ENCODE data around the gene DCLK1. TPM values are rescaled to one million over a fixed set of nuclear protein-coding genes. Genes with fewer than 3 reads are reported as not detected.

DCLK1 gene
- total and polyA plus RNA-seq, 10 of the 15 experiments (the other 5 are each of a cell fraction or from before 2014, with no cell fraction given), result not detected

DNA sequence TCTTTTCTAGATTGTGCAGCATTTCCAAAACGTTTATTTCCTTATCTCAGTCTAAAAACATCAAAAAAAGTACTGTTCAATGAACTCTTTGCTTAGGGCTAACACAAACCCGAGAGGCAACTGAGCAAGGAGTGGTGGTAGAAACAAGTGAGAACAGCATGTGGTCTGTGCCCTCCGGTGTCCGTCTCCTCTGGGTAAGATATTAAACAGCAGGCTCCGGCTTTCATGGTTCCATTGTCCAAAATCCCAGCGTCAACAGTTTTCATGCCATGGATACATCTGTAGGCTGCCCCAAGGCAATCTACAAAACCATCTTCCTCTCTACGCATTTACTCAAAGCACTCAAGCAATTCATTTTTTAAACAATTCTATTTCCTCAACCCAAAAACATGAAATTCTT, 22.8 kb downstream of the DCLK1 start:
- BruUV-seq (replicated peaks), result no TSS peak
- POLR2A ChIA-PET, result no interaction called here
- TF ChIP-seq, protein P1, sequence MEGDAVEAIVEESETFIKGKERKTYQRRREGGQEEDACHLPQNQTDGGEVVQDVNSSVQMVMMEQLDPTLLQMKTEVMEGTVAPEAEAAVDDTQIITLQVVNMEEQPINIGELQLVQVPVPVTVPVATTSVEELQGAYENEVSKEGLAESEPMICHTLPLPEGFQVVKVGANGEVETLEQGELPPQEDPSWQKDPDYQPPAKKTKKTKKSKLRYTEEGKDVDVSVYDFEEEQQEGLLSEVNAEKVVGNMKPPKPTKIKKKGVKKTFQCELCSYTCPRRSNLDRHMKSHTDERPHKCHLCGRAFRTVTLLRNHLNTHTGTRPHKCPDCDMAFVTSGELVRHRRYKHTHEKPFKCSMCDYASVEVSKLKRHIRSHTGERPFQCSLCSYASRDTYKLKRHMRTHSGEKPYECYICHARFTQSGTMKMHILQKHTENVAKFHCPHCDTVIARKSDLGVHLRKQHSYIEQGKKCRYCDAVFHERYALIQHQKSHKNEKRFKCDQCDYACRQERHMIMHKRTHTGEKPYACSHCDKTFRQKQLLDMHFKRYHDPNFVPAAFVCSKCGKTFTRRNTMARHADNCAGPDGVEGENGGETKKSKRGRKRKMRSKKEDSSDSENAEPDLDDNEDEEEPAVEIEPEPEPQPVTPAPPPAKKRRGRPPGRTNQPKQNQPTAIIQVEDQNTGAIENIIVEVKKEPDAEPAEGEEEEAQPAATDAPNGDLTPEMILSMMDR (IDR thresholded peaks at IDR 0.05 in 2 of 3, conservative IDR thresholded peaks at IDR 0.05 in 1 of 3; ENCODE audit: control insufficient read depth in 2 of 3, extremely low read depth in 1 of 3, insufficient read depth in 1 of 3, low read depth in 3 of 3, low read length in 3 of 3), result no peak
- no peak for TF ChIP-seq ZNF274 (IDR thresholded peaks at IDR 0.05; ENCODE audit: insufficient read depth, insufficient read length)
- TF ChIP-seq, protein P2, sequence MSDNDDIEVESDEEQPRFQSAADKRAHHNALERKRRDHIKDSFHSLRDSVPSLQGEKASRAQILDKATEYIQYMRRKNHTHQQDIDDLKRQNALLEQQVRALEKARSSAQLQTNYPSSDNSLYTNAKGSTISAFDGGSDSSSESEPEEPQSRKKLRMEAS (IDR thresholded peaks at IDR 0.05; ENCODE audit: low read depth, low read length), result no peak
- TF ChIP-seq, protein P3, sequence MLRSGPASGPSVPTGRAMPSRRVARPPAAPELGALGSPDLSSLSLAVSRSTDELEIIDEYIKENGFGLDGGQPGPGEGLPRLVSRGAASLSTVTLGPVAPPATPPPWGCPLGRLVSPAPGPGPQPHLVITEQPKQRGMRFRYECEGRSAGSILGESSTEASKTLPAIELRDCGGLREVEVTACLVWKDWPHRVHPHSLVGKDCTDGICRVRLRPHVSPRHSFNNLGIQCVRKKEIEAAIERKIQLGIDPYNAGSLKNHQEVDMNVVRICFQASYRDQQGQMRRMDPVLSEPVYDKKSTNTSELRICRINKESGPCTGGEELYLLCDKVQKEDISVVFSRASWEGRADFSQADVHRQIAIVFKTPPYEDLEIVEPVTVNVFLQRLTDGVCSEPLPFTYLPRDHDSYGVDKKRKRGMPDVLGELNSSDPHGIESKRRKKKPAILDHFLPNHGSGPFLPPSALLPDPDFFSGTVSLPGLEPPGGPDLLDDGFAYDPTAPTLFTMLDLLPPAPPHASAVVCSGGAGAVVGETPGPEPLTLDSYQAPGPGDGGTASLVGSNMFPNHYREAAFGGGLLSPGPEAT (IDR thresholded peaks at IDR 0.05; ENCODE audit: low read depth), result no peak
- TF ChIP-seq, protein P4, sequence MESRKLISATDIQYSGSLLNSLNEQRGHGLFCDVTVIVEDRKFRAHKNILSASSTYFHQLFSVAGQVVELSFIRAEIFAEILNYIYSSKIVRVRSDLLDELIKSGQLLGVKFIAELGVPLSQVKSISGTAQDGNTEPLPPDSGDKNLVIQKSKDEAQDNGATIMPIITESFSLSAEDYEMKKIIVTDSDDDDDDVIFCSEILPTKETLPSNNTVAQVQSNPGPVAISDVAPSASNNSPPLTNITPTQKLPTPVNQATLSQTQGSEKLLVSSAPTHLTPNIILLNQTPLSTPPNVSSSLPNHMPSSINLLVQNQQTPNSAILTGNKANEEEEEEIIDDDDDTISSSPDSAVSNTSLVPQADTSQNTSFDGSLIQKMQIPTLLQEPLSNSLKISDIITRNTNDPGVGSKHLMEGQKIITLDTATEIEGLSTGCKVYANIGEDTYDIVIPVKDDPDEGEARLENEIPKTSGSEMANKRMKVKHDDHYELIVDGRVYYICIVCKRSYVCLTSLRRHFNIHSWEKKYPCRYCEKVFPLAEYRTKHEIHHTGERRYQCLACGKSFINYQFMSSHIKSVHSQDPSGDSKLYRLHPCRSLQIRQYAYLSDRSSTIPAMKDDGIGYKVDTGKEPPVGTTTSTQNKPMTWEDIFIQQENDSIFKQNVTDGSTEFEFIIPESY (IDR thresholded peaks at IDR 0.05), result no peak
- TF ChIP-seq EGR1 (IDR thresholded peaks at IDR 0.05; ENCODE audit: borderline replicate concordance in 1 of 2, low read depth in 2 of 2, low read length in 2 of 2), result no peak
- TF ChIP-seq, protein P5, sequence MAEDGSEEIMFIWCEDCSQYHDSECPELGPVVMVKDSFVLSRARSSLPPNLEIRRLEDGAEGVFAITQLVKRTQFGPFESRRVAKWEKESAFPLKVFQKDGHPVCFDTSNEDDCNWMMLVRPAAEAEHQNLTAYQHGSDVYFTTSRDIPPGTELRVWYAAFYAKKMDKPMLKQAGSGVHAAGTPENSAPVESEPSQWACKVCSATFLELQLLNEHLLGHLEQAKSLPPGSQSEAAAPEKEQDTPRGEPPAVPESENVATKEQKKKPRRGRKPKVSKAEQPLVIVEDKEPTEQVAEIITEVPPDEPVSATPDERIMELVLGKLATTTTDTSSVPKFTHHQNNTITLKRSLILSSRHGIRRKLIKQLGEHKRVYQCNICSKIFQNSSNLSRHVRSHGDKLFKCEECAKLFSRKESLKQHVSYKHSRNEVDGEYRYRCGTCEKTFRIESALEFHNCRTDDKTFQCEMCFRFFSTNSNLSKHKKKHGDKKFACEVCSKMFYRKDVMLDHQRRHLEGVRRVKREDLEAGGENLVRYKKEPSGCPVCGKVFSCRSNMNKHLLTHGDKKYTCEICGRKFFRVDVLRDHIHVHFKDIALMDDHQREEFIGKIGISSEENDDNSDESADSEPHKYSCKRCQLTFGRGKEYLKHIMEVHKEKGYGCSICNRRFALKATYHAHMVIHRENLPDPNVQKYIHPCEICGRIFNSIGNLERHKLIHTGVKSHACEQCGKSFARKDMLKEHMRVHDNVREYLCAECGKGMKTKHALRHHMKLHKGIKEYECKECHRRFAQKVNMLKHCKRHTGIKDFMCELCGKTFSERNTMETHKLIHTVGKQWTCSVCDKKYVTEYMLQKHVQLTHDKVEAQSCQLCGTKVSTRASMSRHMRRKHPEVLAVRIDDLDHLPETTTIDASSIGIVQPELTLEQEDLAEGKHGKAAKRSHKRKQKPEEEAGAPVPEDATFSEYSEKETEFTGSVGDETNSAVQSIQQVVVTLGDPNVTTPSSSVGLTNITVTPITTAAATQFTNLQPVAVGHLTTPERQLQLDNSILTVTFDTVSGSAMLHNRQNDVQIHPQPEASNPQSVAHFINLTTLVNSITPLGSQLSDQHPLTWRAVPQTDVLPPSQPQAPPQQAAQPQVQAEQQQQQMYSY (CRISPR knock-in tag; IDR thresholded peaks at IDR 0.05), result no peak
- TF ChIP-seq, protein P6, sequence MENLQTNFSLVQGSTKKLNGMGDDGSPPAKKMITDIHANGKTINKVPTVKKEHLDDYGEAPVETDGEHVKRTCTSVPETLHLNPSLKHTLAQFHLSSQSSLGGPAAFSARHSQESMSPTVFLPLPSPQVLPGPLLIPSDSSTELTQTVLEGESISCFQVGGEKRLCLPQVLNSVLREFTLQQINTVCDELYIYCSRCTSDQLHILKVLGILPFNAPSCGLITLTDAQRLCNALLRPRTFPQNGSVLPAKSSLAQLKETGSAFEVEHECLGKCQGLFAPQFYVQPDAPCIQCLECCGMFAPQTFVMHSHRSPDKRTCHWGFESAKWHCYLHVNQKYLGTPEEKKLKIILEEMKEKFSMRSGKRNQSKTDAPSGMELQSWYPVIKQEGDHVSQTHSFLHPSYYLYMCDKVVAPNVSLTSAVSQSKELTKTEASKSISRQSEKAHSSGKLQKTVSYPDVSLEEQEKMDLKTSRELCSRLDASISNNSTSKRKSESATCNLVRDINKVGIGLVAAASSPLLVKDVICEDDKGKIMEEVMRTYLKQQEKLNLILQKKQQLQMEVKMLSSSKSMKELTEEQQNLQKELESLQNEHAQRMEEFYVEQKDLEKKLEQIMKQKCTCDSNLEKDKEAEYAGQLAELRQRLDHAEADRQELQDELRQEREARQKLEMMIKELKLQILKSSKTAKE (IDR thresholded peaks at IDR 0.05; ENCODE audit: low read depth, poor library complexity, severe bottlenecking), result no peak
- no peak for TF ChIP-seq CBX5 (IDR thresholded peaks at IDR 0.05; ENCODE audit: low read depth)
- no peak for TF ChIP-seq NR2C2 (IDR thresholded peaks at IDR 0.05; ENCODE audit: borderline replicate concordance, control insufficient read depth, insufficient read length, low read depth)

More for the DNA sequence above, 22.8 kb downstream of the DCLK1 start:
- WGBS (ENCODE audit: insufficient coverage, insufficient replicate concordance, low lambda C conversion rate, missing lambda C conversion rate), result 39% methylated on average over 7 of the region's 7 CpGs
- Histone ChIP-seq H3K27me3 (replicated peaks in 1 of 2; ENCODE audit: control insufficient read depth in 2 of 2, insufficient read depth in 2 of 2, low read length in 1 of 2) (no peaks in the 10 kb centered on the region), H2AFZ (ENCODE audit: control insufficient read depth, low read depth, low read length) (no peak overlapping the region), H3K4me1 (ENCODE audit: control insufficient read depth, insufficient read depth, low read length) (no peaks in the 10 kb centered on the region), H3K9me3 (replicated peaks; ENCODE audit: control insufficient read depth, insufficient read depth, low read length) (no peaks in the 10 kb centered on the region; the same call in 2 of the 3 replicates), H3K4me2 (ENCODE audit: control insufficient read depth, insufficient read depth) (no peak overlapping the region), H3K36me3 (ENCODE audit: control insufficient read depth in 2 of 2, insufficient read depth in 2 of 2, low read length in 1 of 2) (no peaks in the 10 kb centered on the region), H3K79me2 (ENCODE audit: control insufficient read depth, insufficient read depth, low read length) (no peaks in the 10 kb centered on the region), H3K27ac (ENCODE audit: control insufficient read depth, insufficient read depth) (no peak overlapping the region), H3K4me3 (no peak overlapping the region), H4K20me1 (ENCODE audit: control insufficient read depth, insufficient read depth) (no peaks in the 10 kb centered on the region), H3K9ac (ENCODE audit: control insufficient read depth, insufficient read depth, low read length) (no peak overlapping the region)
- ChIA-PET RAD21 (ENCODE audit: unreplicated experiment) (no interaction called here), SMC1A (ENCODE audit: uncharacterized antibody, unreplicated experiment) (no interaction called here), CTCF (no interaction called here)
- DNase-seq (ENCODE audit: low read depth, low spot score), result no peak
- ATAC-seq, result no peak
- intact Hi-C loops (cut with micrococcal nuclease; ENCODE audit: unreplicated experiment) (no loop called here), in situ Hi-C loops (cut with MboI) (no loop called here)
- FAIRE-seq, result no peak
